PC-9 (cell line): ENCODE results near the gene TAS2R42. TPM values are rescaled to one million over a fixed set of nuclear protein-coding genes. Genes with fewer than 3 reads are reported as not detected.

ENCODE experiments used
- Bru-seq: library from RNA; stranded (reverse); fragments of 400-500 nt; gene quantifications from one replicate; lab custom pipeline; 2021; lab: Mats Ljungman, UMichigan
- BruChase-seq, 2 experiments: library from RNA; stranded (reverse); fragments of 400-500 nt; gene quantifications; one replicate each; lab custom pipeline; 2021; lab: Mats Ljungman, UMichigan
- BruUV-seq: library from RNA; stranded (reverse); fragments of 400-500 nt; replicated peaks from 2 replicates; lab custom pipeline; 2021; lab: Mats Ljungman, UMichigan
- CTCF ChIA-PET: fragments of 300-600 bp; sonication (Branson Sonifier 250); formaldehyde crosslinking; loops from one replicate; lab custom pipeline; 2022; ENCODE audit warnings: antibody characterized with exemption; lab: Charles Lee
- POLR2A ChIA-PET: fragments of 300-600 bp; sonication (Branson Sonifier 250); formaldehyde crosslinking; loops from one replicate; lab custom pipeline; 2022; ENCODE audit warnings: antibody characterized with exemption; ENCODE audit not compliant: unreplicated experiment; lab: Charles Lee
- DNase-seq, 2 experiments: peaks; one replicate each; pipeline versions ENCODE4 v3.0.0 to v3.0.0-alpha.2; 2015 to 2022; ENCODE audit warnings: mixed read lengths in 1 of 2
- H2AFZ ChIP-seq: fragments of 200-600 bp; sonication (generic); 2 replicates; pipeline ENCODE4 v1.8.1; 2017; ENCODE audit warnings: antibody characterized with exemption
- H3F3A ChIP-seq: fragments of 200-600 bp; sonication (generic); 2 replicates; pipeline ENCODE4 v1.8.1; 2017; ENCODE audit warnings: antibody characterized with exemption, mild to moderate bottlenecking, low read depth; ENCODE audit not compliant: insufficient read depth
- H3K27ac ChIP-seq: fragments of 200-600 bp; sonication (generic); 2 replicates; pipeline ENCODE4 v1.6.1; 2016; ENCODE audit warnings: mixed run types
- H3K27me3 ChIP-seq: fragments of 200-600 bp; sonication (generic); 2 replicates; pipeline ENCODE4 v1.6.1; 2016; ENCODE audit warnings: low read depth, mixed run types; ENCODE audit not compliant: insufficient read depth
- H3K36me3 ChIP-seq: fragments of 200-600 bp; sonication (generic); 2 replicates; pipeline ENCODE4 v1.6.1; 2016; ENCODE audit warnings: low read depth, mixed run types
- H3K4me1 ChIP-seq: fragments of 200-600 bp; sonication (generic); replicated peaks from 2 replicates; pipeline ENCODE4 v1.6.1; 2016; ENCODE audit warnings: mixed run types; ENCODE audit not compliant: insufficient read depth
- H3K4me2 ChIP-seq: fragments of 200-600 bp; sonication (generic); 2 replicates; pipeline ENCODE4 v1.6.1; 2017; ENCODE audit warnings: mixed run types
- H3K4me3 ChIP-seq: fragments of 200-600 bp; sonication (generic); 2 replicates; pipeline ENCODE4 v1.6.1; 2016; ENCODE audit warnings: mixed run types
- H3K79me2 ChIP-seq: fragments of 200-600 bp; sonication (generic); 2 replicates; pipeline ENCODE4 v1.6.1; 2017; ENCODE audit warnings: low read depth, mixed run types
- H3K9me2 ChIP-seq: fragments of 200-600 bp; sonication (generic); 2 replicates; pipeline ENCODE4 v1.8.1; 2017; ENCODE audit warnings: mild to moderate bottlenecking; ENCODE audit not compliant: insufficient read depth
- H3K9me3 ChIP-seq: fragments of 200-600 bp; sonication (generic); 2 replicates; pipeline ENCODE4 v1.8.1; 2016; ENCODE audit warnings: low read depth; ENCODE audit not compliant: insufficient read depth
- H4K20me1 ChIP-seq: fragments of 200-600 bp; sonication (generic); 2 replicates; pipeline ENCODE4 v1.8.1; 2017; ENCODE audit not compliant: insufficient read depth
- EZH2 ChIP-seq: fragments of 200-600 bp; sonication (generic); IDR thresholded peaks from 2 replicates; pipeline ENCODE4 v1.8.0; 2017; ENCODE audit warnings: antibody characterized with exemption, low read depth
- intact Hi-C: fragments of 100-400 bp; cut with micrococcal nuclease; formaldehyde crosslinking; loops from one replicate; pipeline ENCODE4 v1.10.0; 2022; ENCODE audit not compliant: unreplicated experiment
- long read RNA-seq: library from polyadenylated mRNA; stranded (forward); transcript quantifications from one replicate; pipeline ENCODE4 v2.0.0, GENCODE V29; 2022
- total RNA-seq: library from RNA; stranded (reverse); gene quantifications from 2 replicates; pipeline ENCODE4 v1.2.3, GENCODE V29; 2021
- TF ChIP-seq, protein P1 (sequence below): fragments of 200-600 bp; sonication (generic); conservative IDR thresholded peaks from 2 replicates; pipeline ENCODE4 v1.6.1; 2017; ENCODE audit warnings: mixed run types, antibody characterized with exemption, mild to moderate bottlenecking, moderate library complexity

Gene TAS2R42, protein sequence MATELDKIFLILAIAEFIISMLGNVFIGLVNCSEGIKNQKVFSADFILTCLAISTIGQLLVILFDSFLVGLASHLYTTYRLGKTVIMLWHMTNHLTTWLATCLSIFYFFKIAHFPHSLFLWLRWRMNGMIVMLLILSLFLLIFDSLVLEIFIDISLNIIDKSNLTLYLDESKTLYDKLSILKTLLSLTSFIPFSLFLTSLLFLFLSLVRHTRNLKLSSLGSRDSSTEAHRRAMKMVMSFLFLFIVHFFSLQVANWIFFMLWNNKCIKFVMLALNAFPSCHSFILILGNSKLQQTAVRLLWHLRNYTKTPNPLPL
- total RNA-seq = not detected in 2 replicates
- not detected for Bru-seq, nascent RNA
- not detected for BruChase-seq, experiment 1, labeled RNA remaining after a 2-hour chase
- not detected for BruChase-seq, experiment 2, labeled RNA remaining after a 6-hour chase
- long read RNA-seq = 0 reads

DNA sequence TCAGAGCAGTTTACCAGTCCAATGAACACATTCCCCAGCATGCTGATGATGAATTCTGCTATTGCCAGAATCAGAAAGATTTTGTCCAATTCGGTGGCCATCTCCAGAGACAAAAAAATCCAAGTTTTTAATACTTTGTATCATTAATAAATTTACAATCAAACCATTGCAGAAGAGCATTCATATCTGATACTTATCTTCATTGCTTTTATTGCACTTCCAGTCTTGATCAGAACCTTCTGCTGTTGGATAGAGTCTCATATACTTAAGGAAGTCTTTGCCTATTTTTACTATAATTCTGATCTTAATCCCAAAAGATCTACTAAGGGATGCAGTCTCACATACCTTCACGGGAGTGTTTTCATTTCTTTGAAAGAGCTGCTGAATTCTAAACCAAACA lies at the start of gene TAS2R42:
TAS2R42 (minus strand) TSS at position 101 of the 400 bp plus-strand sequence; CDS start at position 101, 0 bp downstream.
- ChIA-PET POLR2A (no interaction called here), CTCF (no interaction called here)
- no TSS peak for BruUV-seq
- Histone ChIP-seq H3F3A (no peaks in the 10 kb centered on the region), H3K4me2 (no peak within 1 kb of the TSS), H4K20me1 (no peaks in the 10 kb centered on the region), H3K27ac (no peak within 1 kb of the TSS), H3K4me3 (no peak within 1 kb of the TSS), H3K27me3 (no peaks in the 10 kb centered on the region), H2AFZ (no peak within 1 kb of the TSS), H3K9me3 (no peaks in the 10 kb centered on the region), H3K79me2 (no peaks in the 10 kb centered on the region), H3K36me3 (no peaks in the 10 kb centered on the region), H3K4me1 (no peaks in the 10 kb centered on the region), H3K9me2 (no peaks in the 10 kb centered on the region)
- intact Hi-C loops = no loop called here
- DNase-seq = no peak
- TF ChIP-seq, protein P1, sequence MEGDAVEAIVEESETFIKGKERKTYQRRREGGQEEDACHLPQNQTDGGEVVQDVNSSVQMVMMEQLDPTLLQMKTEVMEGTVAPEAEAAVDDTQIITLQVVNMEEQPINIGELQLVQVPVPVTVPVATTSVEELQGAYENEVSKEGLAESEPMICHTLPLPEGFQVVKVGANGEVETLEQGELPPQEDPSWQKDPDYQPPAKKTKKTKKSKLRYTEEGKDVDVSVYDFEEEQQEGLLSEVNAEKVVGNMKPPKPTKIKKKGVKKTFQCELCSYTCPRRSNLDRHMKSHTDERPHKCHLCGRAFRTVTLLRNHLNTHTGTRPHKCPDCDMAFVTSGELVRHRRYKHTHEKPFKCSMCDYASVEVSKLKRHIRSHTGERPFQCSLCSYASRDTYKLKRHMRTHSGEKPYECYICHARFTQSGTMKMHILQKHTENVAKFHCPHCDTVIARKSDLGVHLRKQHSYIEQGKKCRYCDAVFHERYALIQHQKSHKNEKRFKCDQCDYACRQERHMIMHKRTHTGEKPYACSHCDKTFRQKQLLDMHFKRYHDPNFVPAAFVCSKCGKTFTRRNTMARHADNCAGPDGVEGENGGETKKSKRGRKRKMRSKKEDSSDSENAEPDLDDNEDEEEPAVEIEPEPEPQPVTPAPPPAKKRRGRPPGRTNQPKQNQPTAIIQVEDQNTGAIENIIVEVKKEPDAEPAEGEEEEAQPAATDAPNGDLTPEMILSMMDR = no peak
- no peak for TF ChIP-seq EZH2

DNA sequence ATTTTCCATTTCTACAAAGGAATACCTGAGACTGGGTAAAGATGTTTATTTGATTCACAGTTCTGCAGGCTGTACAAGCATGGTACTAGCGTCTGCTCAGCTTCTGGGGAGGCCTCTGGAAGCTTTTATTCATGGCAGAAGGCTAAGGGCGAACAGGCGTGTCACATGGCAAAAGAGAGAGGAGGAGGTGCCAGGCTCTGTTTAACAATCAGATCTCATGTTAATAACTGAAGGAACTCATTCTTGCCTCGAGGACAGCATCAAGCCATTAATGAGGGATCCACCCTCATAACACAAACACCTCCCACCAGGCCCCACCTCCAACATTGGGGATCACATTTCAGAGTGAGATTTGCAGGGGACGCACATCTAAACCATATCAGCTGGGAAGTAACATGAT lies 46.8 kb upstream of the TAS2R42 start:
- ChIA-PET CTCF (no interaction called here), POLR2A (no interaction called here)
- no peaks in the 10 kb centered on the region for H3F3A ChIP-seq
- no peaks in the 10 kb centered on the region for H3K9me2 ChIP-seq
- H3K27ac ChIP-seq = no peak overlapping the region
- BruUV-seq = no TSS peak
- H3K36me3 ChIP-seq = no peaks in the 10 kb centered on the region
- no peaks in the 10 kb centered on the region for H3K27me3 ChIP-seq
- intact Hi-C loops = no loop called here
- H3K9me3 ChIP-seq = no peaks in the 10 kb centered on the region
- TF ChIP-seq, protein P1 = no peak
- no peak for TF ChIP-seq EZH2
- H4K20me1 ChIP-seq = no peaks in the 10 kb centered on the region
- no peak overlapping the region for H3K4me3 ChIP-seq
- H3K4me1 ChIP-seq = no peaks in the 10 kb centered on the region
- no peak for DNase-seq
- no peaks in the 10 kb centered on the region for H3K79me2 ChIP-seq
- H2AFZ ChIP-seq = no peak overlapping the region
- H3K4me2 ChIP-seq = no peak overlapping the region

DNA sequence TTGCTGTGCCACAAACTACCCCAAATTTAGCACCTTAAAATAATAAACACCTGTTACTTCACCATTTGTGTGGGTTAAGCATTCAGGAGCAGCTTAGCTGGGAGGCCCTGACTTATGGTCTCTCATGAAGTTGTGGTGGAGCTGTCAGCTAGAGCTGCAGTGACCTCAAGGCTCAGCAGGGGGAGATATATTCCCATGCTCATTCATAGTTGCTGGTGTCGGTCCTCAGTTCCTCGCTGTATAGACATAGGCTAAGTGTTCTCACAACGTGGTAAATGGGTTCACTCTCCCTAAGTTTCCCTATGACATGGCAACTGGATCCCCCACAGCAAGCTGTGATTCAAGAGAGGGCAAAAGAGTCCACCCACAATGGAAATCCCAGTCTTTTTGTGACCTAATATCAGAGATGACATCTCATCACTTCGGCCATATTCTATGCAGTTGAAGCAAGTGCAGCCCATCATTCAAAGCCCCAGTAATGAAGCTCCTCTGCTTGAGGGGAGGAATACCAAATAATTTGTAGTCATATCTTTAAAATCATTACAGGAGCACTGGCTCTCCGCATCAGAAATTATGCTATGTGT lies 41.7 kb upstream of the TAS2R42 start:
- intact Hi-C loops = loop anchor here (1.0 kb wide), 1 partner anchor 258 kb away; no protein-coding TSS in a partner anchor
- BruUV-seq = no TSS peak
- H2AFZ ChIP-seq = no peak overlapping the region
- no peaks in the 10 kb centered on the region for H3K9me2 ChIP-seq
- no peaks in the 10 kb centered on the region for H3K9me3 ChIP-seq
- peak in 1 of 2 experiments; percentile 42 for DNase-seq
- ChIA-PET POLR2A (no interaction called here), CTCF (interaction anchor here (0.6 to 1.2 kb wide), 3 partner anchors 258 to 1121 kb away, joined by 3 to 4 read pairs (median 3); no protein-coding TSS in a partner anchor)
- H3K27ac ChIP-seq = no peak overlapping the region
- no peaks in the 10 kb centered on the region for H3K79me2 ChIP-seq
- H4K20me1 ChIP-seq = no peaks in the 10 kb centered on the region
- no peaks in the 10 kb centered on the region for H3K36me3 ChIP-seq
- no peaks in the 10 kb centered on the region for H3K4me1 ChIP-seq
- no peaks in the 10 kb centered on the region for H3F3A ChIP-seq
- H3K4me3 ChIP-seq = no peak overlapping the region
- no peaks in the 10 kb centered on the region for H3K27me3 ChIP-seq
- H3K4me2 ChIP-seq = no peak overlapping the region
- no peak for TF ChIP-seq EZH2
- TF ChIP-seq, protein P1 = peak; percentile 72
